Rectal smooth muscle tissue (tissue), 1 donor: ENCODE data around the gene AKR7A3.

ENCODE experiments used
- H3K27ac ChIP-seq: one replicate; pipeline ENCODE4 v1.7.0; 2013; ENCODE audit warnings: low read depth, low read length, inconsistent platforms
- H3K27me3 ChIP-seq: one replicate; pipeline ENCODE4 v1.7.0; 2013; ENCODE audit warnings: low read length; ENCODE audit not compliant: control insufficient read depth, insufficient read depth
- H3K36me3 ChIP-seq: one replicate; pipeline ENCODE4 v1.7.0; 2013; ENCODE audit warnings: low read length; ENCODE audit not compliant: control insufficient read depth, insufficient read depth
- H3K4me1 ChIP-seq: one replicate; pipeline ENCODE4 v1.7.0; 2013; ENCODE audit warnings: low read length; ENCODE audit not compliant: control insufficient read depth, insufficient read depth
- H3K4me3 ChIP-seq: one replicate; pipeline ENCODE4 v1.7.0; 2013; ENCODE audit warnings: low read length
- H3K9ac ChIP-seq: one replicate; pipeline ENCODE4 v1.7.0; 2013; ENCODE audit warnings: low read length

Gene AKR7A3

GRCh38 chr1:19255288-19255687 is 33.3 kb downstream of the AKR7A3 start:
- Histone ChIP-seq H3K36me3 (peaks cover 14% of the 10 kb centered on the region), H3K9ac (no peak overlapping the region), H3K27ac (no peak overlapping the region), H3K4me1 (peaks cover 7% of the 10 kb centered on the region), H3K4me3 (no peak overlapping the region), H3K27me3 (no peaks in the 10 kb centered on the region)

GRCh38 chr1:19254416-19254815 is 34.2 kb downstream of the AKR7A3 start:
- no peak overlapping the region for H3K4me3 ChIP-seq
- peaks cover 7% of the 10 kb centered on the region for H3K4me1 ChIP-seq
- no peak overlapping the region for H3K27ac ChIP-seq
- H3K27me3 ChIP-seq: no peaks in the 10 kb centered on the region
- H3K36me3 ChIP-seq: peaks cover 14% of the 10 kb centered on the region
- H3K9ac ChIP-seq: no peak overlapping the region

- peaks cover 7% of the 10 kb centered on the region for H3K4me1 ChIP-seq
- H3K4me3 ChIP-seq: peak within 1 kb of the TSS; percentile 97
- H3K9ac ChIP-seq: peak within 1 kb of the TSS; percentile 82
- H3K27me3 ChIP-seq: no peaks in the 10 kb centered on the region
- peaks cover 2% of the 10 kb centered on the region for H3K36me3 ChIP-seq
- peak within 1 kb of the TSS; percentile 96 for H3K27ac ChIP-seq
Observed at GRCh38 chr1:19251305-19252196, 37.0 kb downstream of the AKR7A3 start, which contains the start of the genes EMC1 and MRTO4. Gene EMC1, minus strand, starts transcription at chr1:19251524. Its CDS starts 15 bp downstream, at chr1:19251509. Gene MRTO4, plus strand, starts transcription at chr1:19251805. Its CDS starts 31 bp downstream, at chr1:19251836.

GRCh38 chr1:19250629-19251304 is 37.8 kb downstream of the AKR7A3 start:
- H3K9ac ChIP-seq: peak overlapping the region; percentile 64
- peaks cover 7% of the 10 kb centered on the region for H3K4me1 ChIP-seq
- no peaks in the 10 kb centered on the region for H3K27me3 ChIP-seq
- H3K4me3 ChIP-seq: peak overlapping the region; percentile 97
- no peaks in the 10 kb centered on the region for H3K36me3 ChIP-seq
- peak overlapping the region; percentile 96 for H3K27ac ChIP-seq

- Histone ChIP-seq H3K4me1 (peaks cover 4% of the 10 kb centered on the region), H3K36me3 (peaks cover 54% of the 10 kb centered on the region), H3K4me3 (no peak overlapping the region), H3K27ac (peak overlapping the region; percentile 8), H3K27me3 (no peaks in the 10 kb centered on the region), H3K9ac (peak overlapping the region; percentile 39)
Observed at GRCh38 chr1:19240673-19241538, 47.7 kb downstream of the AKR7A3 start.

GRCh38 chr1:19239876-19240275 is 48.7 kb downstream of the AKR7A3 start:
- Histone ChIP-seq H3K27ac (no peak overlapping the region), H3K9ac (no peak overlapping the region), H3K27me3 (no peaks in the 10 kb centered on the region), H3K36me3 (peaks cover 55% of the 10 kb centered on the region), H3K4me1 (peaks cover 4% of the 10 kb centered on the region), H3K4me3 (no peak overlapping the region)

GRCh38 chr1:19234224-19234623 is 54.3 kb downstream of the AKR7A3 start:
- Histone ChIP-seq H3K27me3 (no peaks in the 10 kb centered on the region), H3K36me3 (peaks cover 31% of the 10 kb centered on the region), H3K9ac (no peak overlapping the region), H3K27ac (no peak overlapping the region), H3K4me1 (peaks cover 20% of the 10 kb centered on the region), H3K4me3 (no peak overlapping the region)
